ENCODE data around the gene RAG2.

GRCh38 chr11:36591433-36591832 lies 6.6 kb downstream of the RAG2 start:
- TF ChIP-seq CTCF (IDR thresholded peaks at IDR 0.05), result no peak
- TF ChIP-seq ZFX (IDR thresholded peaks at IDR 0.05; ENCODE audit: borderline replicate concordance), result no peak
